Measurements from ENCODE around the gene PPM1D. TPM values are rescaled to one million over a fixed set of nuclear protein-coding genes. Genes with fewer than 3 reads are reported as not detected.

PPM1D gene
- total RNA-seq, 2 experiments from 2014 or later, result 17.8 to 18.8 TPM

DNA sequence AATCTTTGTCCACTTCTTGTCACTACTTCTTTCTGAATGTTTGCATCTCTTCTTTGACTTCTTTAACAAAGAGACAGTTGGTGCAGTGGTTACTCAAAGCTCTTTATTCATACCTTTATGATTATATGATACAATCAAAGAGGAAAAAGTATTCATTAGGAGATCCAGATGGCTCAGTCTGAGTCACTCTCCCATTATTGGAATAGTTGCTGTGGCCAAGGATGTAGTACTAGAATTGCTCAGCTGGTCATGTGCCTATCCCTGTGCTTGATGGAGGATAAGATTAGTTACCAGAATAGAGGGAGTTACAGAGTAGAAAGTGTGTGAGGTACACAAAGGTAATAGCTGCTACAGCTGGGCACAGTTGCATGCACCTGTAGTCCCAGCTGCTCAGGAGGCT is 96.0 kb downstream of the PPM1D start:
- POLR2A ChIA-PET, result no interaction called here
- Mint-ChIP-seq H3K36me3 (ENCODE audit: low read depth) (peaks cover 4% of the 10 kb centered on the region), H3K4me3 (no peak overlapping the region), H3K4me1 (peaks cover 5% of the 10 kb centered on the region), H3K27ac (no peak overlapping the region), H3K27me3 (no peaks in the 10 kb centered on the region), H3K9me3 (no peaks in the 10 kb centered on the region)
- CTCF ChIA-PET, result interaction anchor here (0.5 to 1.3 kb wide), 2 partner anchors 25 to 26 kb away, joined by 3 to 4 read pairs; no protein-coding TSS in a partner anchor
- DNase-seq, result no peak

- ChIA-PET CTCF (no interaction called here), POLR2A (no interaction called here)
- H3K9me3 Mint-ChIP-seq, result no peaks in the 10 kb centered on the region
- no peak for DNase-seq
- H3K27ac Mint-ChIP-seq, result no peak overlapping the region
- H3K4me1 Mint-ChIP-seq, result peaks cover 5% of the 10 kb centered on the region
- H3K4me3 Mint-ChIP-seq, result no peak overlapping the region
- H3K27me3 Mint-ChIP-seq, result no peaks in the 10 kb centered on the region
- peaks cover 4% of the 10 kb centered on the region for H3K36me3 Mint-ChIP-seq (ENCODE audit: low read depth)
Measured at GRCh38 chr17:60699090-60699489, 99.1 kb downstream of the PPM1D start.

DNA sequence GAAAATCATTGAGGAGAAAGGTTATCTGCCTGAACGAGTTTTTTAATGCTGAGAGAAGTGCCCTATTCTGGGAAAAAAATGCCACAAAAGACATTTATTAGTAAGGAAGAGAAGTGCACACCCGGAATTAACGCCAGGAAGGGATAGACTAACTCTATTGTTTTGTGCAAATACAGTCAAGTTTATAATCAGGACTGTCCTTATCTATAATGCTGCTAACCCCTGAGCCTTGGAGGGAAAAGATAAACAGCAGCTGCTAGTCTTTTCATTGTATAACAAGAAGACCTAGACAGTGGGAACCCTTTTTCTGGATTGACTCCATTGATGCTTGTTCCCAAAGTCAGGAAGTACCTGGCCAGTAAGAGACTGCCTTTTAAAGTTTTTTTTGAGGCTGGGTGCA is 104.2 kb downstream of the PPM1D start:
- Mint-ChIP-seq H3K36me3 (ENCODE audit: low read depth) (no peaks in the 10 kb centered on the region), H3K4me1 (no peaks in the 10 kb centered on the region), H3K27me3 (no peaks in the 10 kb centered on the region), H3K4me3 (no peak overlapping the region), H3K9me3 (no peaks in the 10 kb centered on the region), H3K27ac (no peak overlapping the region)
- ChIA-PET POLR2A (no interaction called here), CTCF (no interaction called here)
- DNase-seq, result no peak

DNA sequence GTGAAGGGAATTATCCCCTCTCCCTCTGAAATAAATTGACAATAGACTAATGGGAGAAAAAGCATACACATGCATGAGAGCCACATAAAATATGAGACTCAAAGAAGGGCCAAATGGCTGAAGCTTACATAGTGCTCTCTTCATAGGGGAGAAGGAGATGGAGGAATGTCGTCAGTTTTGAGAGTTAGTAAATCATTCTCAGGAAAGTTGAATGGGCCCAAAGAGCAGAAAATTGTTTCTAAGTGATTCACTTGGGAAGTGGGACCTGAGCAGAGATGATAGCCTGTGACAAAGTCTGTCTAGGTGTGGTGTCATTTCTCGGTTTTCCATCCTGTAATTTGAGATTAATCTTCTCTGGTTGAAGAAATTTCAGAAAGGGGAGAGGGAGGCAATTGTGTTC is 112.7 kb downstream of the PPM1D start:
- Mint-ChIP-seq H3K9me3 (no peaks in the 10 kb centered on the region), H3K4me1 (no peaks in the 10 kb centered on the region), H3K4me3 (no peak overlapping the region), H3K36me3 (ENCODE audit: low read depth) (peaks cover 6% of the 10 kb centered on the region), H3K27ac (no peak overlapping the region), H3K27me3 (no peaks in the 10 kb centered on the region)
- no peak for DNase-seq
- CTCF ChIA-PET, result interaction anchor here (1.1 kb wide), 2 partner anchors 8 to 9 kb away, joined by 3 to 6 read pairs; no protein-coding TSS in a partner anchor
- POLR2A ChIA-PET, result interaction anchor here (1.2 kb wide), 1 partner anchor 8 kb away, joined by 4 read pairs; no protein-coding TSS in a partner anchor

GRCh38 chr17:60713608-60714007 is 113.6 kb downstream of the PPM1D start:
- Mint-ChIP-seq H3K27ac (no peak overlapping the region), H3K4me1 (no peaks in the 10 kb centered on the region), H3K27me3 (no peaks in the 10 kb centered on the region), H3K4me3 (no peak overlapping the region), H3K36me3 (ENCODE audit: low read depth) (peaks cover 6% of the 10 kb centered on the region), H3K9me3 (no peaks in the 10 kb centered on the region)
- DNase-seq, result no peak
- CTCF ChIA-PET, result no interaction called here
- POLR2A ChIA-PET, result no interaction called here

Other genes starting within 250 kb of the PPM1D start
- gene USP32, start 208.1 kb upstream of the PPM1D start, total RNA-seq, result 10 to 100 TPM; 35.8 to 40.1 TPM
- gene CHCT1, start 177.7 kb upstream of the PPM1D start, total RNA-seq, result not detected
- gene APPBP2, start 74.0 kb upstream of the PPM1D start, total RNA-seq, result 10 to 100 TPM; 34.9 to 36.0 TPM
- 10 to 100 TPM; 16.2 to 19.8 TPM for gene BCAS3, start 77.7 kb downstream of the PPM1D start, total RNA-seq

Measured in activated CD4-positive, alpha-beta memory T cell treated with anti-CD3 and anti-CD28 coated beads, Interleukin-2, amount 10 ng/mL, durations not matched to agents 7 days and 5 days (primary cell).